ENCODE measurements around the gene RYR1. TPM values are rescaled to one million over a fixed set of nuclear protein-coding genes. Genes with fewer than 3 reads are reported as not detected.

The RYR1 gene
- total RNA-seq, 2 donors from 2014 or later = 0.84 to 3.3 TPM

DNA sequence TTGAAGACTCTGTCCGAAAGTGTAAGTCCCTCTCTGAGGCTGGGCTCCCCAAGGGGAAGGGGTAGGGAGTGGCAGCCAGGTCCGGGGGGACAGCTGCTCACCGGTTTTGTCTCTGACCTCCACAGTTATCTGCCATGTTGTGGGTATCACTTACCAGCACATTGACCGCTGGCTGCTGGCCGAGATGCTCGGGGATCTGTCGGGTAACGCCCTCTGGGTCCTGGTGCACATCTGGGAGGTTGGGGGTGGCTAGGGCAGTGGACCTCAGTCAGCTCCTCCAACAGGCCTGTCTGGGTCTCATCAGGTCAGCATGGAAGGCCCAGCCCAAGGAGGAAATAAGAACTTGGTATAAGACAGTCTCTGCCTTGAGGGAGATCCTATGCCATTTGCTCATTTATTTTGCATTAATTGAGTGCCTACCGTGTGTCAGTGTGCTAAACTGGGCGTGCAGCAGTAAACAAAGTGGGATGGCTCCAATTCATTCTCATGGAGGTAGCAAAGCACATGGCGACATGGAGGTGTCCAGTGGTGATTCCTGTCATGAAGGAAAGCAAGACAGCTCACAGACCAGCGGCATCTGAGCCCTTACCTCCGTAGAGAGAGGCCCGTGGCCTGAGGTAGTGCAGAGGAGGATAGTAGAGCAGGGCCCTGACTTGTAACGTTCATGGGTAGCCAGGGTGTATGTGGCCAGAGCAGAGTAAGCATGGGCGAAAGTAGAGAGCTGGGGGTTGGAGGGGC lies 199.2 kb downstream of the RYR1 start:
- Histone ChIP-seq H3K27ac (ENCODE audit: low read depth, low read length) (no peak overlapping the region), H3K9me3 (ENCODE audit: control insufficient read depth, low read length) (no peaks in the 10 kb centered on the region), H3K9ac (ENCODE audit: extremely low read depth, low read length, poor library complexity, severe bottlenecking) (no peak overlapping the region), H3K27me3 (ENCODE audit: control insufficient read depth, insufficient read depth, low read length, poor library complexity, severe bottlenecking) (no peaks in the 10 kb centered on the region), H3K36me3 (ENCODE audit: control insufficient read depth, insufficient read depth, low read length) (peaks cover 74% of the 10 kb centered on the region), H3K4me3 (ENCODE audit: low read length) (no peak overlapping the region), H3K4me1 (ENCODE audit: control insufficient read depth, insufficient read depth, low read length) (no peaks in the 10 kb centered on the region)
- H3K4me1 Mint-ChIP-seq = peaks cover 21% of the 10 kb centered on the region
- no peaks in the 10 kb centered on the region for H3K27me3 Mint-ChIP-seq (ENCODE audit: insufficient read depth)
- no peaks in the 10 kb centered on the region for H3K9me3 Mint-ChIP-seq
- WGBS, 2 experiments (ENCODE audit: insufficient coverage in 1 of 2, insufficient read length in 1 of 2) = 96 to 97% methylated on average over 9 to 16 of the region's 16 CpGs
- peaks cover 72% of the 10 kb centered on the region for H3K36me3 Mint-ChIP-seq (ENCODE audit: low read depth)
- no peak overlapping the region for H3K4me3 Mint-ChIP-seq
- H3K27ac Mint-ChIP-seq = peak overlapping the region; percentile 45
- peak; percentile 46 for DNase-seq
- TF ChIP-seq, protein P1, sequence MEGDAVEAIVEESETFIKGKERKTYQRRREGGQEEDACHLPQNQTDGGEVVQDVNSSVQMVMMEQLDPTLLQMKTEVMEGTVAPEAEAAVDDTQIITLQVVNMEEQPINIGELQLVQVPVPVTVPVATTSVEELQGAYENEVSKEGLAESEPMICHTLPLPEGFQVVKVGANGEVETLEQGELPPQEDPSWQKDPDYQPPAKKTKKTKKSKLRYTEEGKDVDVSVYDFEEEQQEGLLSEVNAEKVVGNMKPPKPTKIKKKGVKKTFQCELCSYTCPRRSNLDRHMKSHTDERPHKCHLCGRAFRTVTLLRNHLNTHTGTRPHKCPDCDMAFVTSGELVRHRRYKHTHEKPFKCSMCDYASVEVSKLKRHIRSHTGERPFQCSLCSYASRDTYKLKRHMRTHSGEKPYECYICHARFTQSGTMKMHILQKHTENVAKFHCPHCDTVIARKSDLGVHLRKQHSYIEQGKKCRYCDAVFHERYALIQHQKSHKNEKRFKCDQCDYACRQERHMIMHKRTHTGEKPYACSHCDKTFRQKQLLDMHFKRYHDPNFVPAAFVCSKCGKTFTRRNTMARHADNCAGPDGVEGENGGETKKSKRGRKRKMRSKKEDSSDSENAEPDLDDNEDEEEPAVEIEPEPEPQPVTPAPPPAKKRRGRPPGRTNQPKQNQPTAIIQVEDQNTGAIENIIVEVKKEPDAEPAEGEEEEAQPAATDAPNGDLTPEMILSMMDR (conservative IDR thresholded peaks at IDR 0.05) = no peak

DNA sequence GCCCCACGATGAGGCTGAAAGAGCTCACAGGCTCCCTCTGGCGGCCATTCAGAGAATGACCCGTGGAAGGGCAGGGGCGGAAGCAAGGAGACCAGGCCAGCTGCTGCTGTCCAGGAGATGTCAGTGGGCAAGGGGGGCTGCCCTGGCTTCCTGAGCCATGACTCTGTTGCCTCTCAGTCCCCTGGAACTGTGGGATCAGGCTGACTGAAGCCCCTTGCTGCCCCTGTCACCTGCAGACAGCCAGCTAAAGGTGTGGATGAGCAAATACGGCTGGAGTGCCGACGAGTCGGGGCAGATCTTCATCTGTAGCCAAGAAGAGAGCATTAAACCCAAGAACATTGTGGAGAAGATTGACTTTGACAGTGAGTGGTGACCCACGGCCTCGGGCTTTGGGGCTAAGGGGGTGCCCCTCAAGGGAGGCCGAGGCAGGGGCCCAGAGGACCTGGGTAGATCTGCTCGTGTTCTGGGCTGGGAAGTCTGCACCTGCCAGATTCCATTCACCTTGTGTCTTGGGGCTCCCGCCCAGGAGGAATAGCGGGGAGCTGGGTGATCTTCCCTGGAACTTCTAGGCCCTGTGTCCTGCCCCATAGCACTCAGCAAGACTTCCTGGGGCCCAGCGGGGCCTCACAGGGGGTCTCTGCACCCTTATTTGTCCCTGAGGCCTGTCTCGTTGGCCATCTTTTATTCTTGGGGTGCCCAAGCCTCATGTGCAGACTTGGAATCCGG lies 201.4 kb downstream of the RYR1 start:
- Mint-ChIP-seq H3K9me3 (no peaks in the 10 kb centered on the region), H3K27ac (peak overlapping the region; percentile 90), H3K4me1 (peaks cover 21% of the 10 kb centered on the region), H3K4me3 (no peak overlapping the region), H3K36me3 (ENCODE audit: low read depth) (peaks cover 57% of the 10 kb centered on the region), H3K27me3 (ENCODE audit: insufficient read depth) (no peaks in the 10 kb centered on the region)
- Histone ChIP-seq H3K4me1 (ENCODE audit: control insufficient read depth, insufficient read depth, low read length) (no peaks in the 10 kb centered on the region), H3K27me3 (ENCODE audit: control insufficient read depth, insufficient read depth, low read length, poor library complexity, severe bottlenecking) (no peaks in the 10 kb centered on the region), H3K27ac (ENCODE audit: low read depth, low read length) (no peak overlapping the region), H3K9me3 (ENCODE audit: control insufficient read depth, low read length) (no peaks in the 10 kb centered on the region), H3K4me3 (ENCODE audit: low read length) (no peak overlapping the region), H3K9ac (ENCODE audit: extremely low read depth, low read length, poor library complexity, severe bottlenecking) (no peak overlapping the region), H3K36me3 (ENCODE audit: control insufficient read depth, insufficient read depth, low read length) (peaks cover 56% of the 10 kb centered on the region)
- peak; percentile 93 for DNase-seq
- 71 to 75% methylated on average over 16 to 17 of the region's 17 CpGs for whole genome bisulfite sequencing, 2 experiments (ENCODE audit: insufficient coverage in 1 of 2, insufficient read length in 1 of 2)
- TF ChIP-seq, protein P1 (conservative IDR thresholded peaks at IDR 0.05) = peak; percentile 97

DNA sequence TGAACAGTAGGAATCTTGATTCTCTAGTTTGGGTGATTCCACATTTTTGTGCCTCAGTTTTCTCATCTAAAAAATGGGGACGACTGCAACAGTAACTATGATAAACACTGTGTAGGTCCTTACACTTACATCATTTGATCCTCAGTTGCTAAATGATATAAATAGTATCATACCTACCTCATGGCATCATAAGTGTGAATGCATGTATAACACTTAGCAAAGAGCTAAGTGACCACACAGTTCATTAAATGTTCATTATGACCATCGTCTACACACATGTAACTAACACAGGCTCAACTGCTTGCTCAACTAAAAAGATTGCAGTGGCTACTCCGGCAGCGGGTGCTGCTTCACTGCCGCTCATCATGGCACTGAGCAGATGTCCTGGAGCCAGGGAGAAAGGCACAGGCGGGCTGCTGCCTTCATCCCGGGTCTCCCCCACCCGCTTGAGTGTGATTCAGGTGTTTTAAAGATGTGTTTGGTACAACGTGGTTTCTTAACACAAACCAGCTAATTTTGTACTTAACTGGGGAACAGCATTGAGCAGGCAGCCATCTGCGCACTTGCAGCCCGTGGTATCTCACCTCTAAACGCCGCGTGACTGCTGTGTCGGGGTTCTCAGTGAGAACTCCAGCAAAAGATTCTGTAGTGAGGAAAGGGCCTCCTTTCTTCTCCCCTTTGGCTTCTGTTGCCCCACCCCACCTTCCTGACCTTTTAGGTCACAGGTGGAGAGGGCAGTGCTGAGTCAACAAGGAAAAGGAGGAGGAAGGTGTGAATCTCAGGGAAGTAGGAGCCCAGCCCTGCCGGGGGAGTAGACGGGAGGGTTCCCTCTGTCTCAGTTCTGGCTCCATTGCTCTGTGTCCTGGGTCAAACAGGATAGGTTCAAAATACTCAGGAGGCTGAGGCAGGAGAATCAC lies 202.2 kb downstream of the RYR1 start:
- Mint-ChIP-seq H3K9me3 (no peaks in the 10 kb centered on the region), H3K36me3 (ENCODE audit: low read depth) (peaks cover 51% of the 10 kb centered on the region), H3K4me3 (no peak overlapping the region), H3K4me1 (peaks cover 21% of the 10 kb centered on the region), H3K27ac (peak overlapping the region; percentile 70), H3K27me3 (ENCODE audit: insufficient read depth) (no peaks in the 10 kb centered on the region)
- Histone ChIP-seq H3K4me1 (ENCODE audit: control insufficient read depth, insufficient read depth, low read length) (no peaks in the 10 kb centered on the region), H3K27me3 (ENCODE audit: control insufficient read depth, insufficient read depth, low read length, poor library complexity, severe bottlenecking) (no peaks in the 10 kb centered on the region), H3K27ac (ENCODE audit: low read depth, low read length) (no peak overlapping the region), H3K9me3 (ENCODE audit: control insufficient read depth, low read length) (no peaks in the 10 kb centered on the region), H3K36me3 (ENCODE audit: control insufficient read depth, insufficient read depth, low read length) (peaks cover 49% of the 10 kb centered on the region), H3K4me3 (ENCODE audit: low read length) (no peak overlapping the region), H3K9ac (ENCODE audit: extremely low read depth, low read length, poor library complexity, severe bottlenecking) (no peak overlapping the region)
- TF ChIP-seq, protein P1 (conservative IDR thresholded peaks at IDR 0.05) = no peak
- DNase-seq = peak; percentile 70
- WGBS, 2 experiments (ENCODE audit: insufficient coverage in 1 of 2, insufficient read length in 1 of 2) = 89 to 93% methylated on average over 15 to 17 of the region's 17 CpGs
